Cardiac muscle cell (in vitro differentiated cells and primary cell): ENCODE results near the gene MED6. TPM values are rescaled to one million over a fixed set of nuclear protein-coding genes. Genes with fewer than 3 reads are reported as not detected.
A peak's percentile ranks its signal among the peaks of the same experiment; 100 is the strongest.

ENCODE experiments used
- DNase-seq, 2 donors: peaks; one replicate each; pipeline versions ENCODE4 v3.0.0 to v3.0.0-alpha.2; 2010 to 2017; ENCODE audit warnings: low read depth in 1 of 2, low spot score in 1 of 2
- H3K27ac ChIP-seq: fragments of 200-600 bp; sonication (generic); 2 replicates; pipeline ENCODE4 v1.5.1; 2016
- H3K27me3 ChIP-seq: fragments of 200-600 bp; sonication (generic); 2 replicates; pipeline ENCODE4 v1.6.0; 2016; ENCODE audit warnings: control low read depth
- H3K36me3 ChIP-seq: fragments of 200-600 bp; sonication (generic); 2 replicates; pipeline ENCODE4 v1.5.1; 2016; ENCODE audit warnings: control low read depth
- H3K4me1 ChIP-seq: fragments of 200-600 bp; sonication (generic); 2 replicates; pipeline ENCODE4 v1.8.1; 2017; ENCODE audit warnings: low read depth, mild to moderate bottlenecking, mixed run types
- H3K4me3 ChIP-seq: fragments of 200-600 bp; sonication (generic); 2 replicates; pipeline ENCODE4 v1.5.1; 2016; ENCODE audit warnings: mild to moderate bottlenecking
- H3K9me3 ChIP-seq: fragments of 200-600 bp; sonication (generic); 2 replicates; pipeline ENCODE4 v1.5.1; 2017; ENCODE audit warnings: low read depth, mild to moderate bottlenecking, control low read depth
- polyA plus RNA-seq: library from polyadenylated mRNA; unstranded; fragments of >200 nt; fragmentation: Nextera tagmentation; extraction: Ambion mirVana; gene quantifications from 2 replicates; pipeline ENCODE4 v1.2.1, GENCODE V29; 2016
- total RNA-seq: library from RNA; depleted of rRNA; stranded (reverse); fragments of >200 nt; gene quantifications from 2 replicates; pipeline ENCODE4 v1.2.3, GENCODE V29; 2016
- TF ChIP-seq, protein P1 (sequence below): IDR thresholded peaks from 2 replicates; pipeline ENCODE4 v1.5.1; 2012; ENCODE audit warnings: low read depth, mild to moderate bottlenecking, low read length

Gene MED6
- total and polyA plus RNA-seq, 2 experiments from 2014 or later: 26.5 to 42.8 TPM

DNA sequence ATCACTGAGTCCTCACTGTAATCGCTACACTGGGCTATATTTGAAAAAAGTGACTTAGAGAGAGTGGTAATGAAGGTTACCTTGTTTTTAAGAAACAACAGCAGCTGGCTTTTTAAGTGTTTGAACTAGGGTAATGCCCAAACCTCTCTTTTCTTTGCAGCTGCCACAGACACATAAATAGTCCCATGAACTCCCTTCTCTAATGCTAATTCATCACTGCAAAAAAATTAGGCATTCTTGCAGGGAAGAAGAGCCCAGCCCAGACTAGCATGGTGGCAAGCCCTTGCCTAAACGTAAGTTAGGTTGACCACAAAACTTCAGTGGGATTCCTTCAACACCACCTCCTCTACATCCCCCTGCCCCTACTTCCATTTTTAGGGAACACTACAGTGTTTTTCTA lies 17.9 kb upstream of the MED6 start:
- H3K36me3 ChIP-seq: no peaks in the 10 kb centered on the region
- H3K4me3 ChIP-seq: no peak overlapping the region
- DNase-seq: no peak
- no peaks in the 10 kb centered on the region for H3K27me3 ChIP-seq
- no peak overlapping the region for H3K27ac ChIP-seq
- H3K9me3 ChIP-seq: no peaks in the 10 kb centered on the region
- TF ChIP-seq, protein P1, sequence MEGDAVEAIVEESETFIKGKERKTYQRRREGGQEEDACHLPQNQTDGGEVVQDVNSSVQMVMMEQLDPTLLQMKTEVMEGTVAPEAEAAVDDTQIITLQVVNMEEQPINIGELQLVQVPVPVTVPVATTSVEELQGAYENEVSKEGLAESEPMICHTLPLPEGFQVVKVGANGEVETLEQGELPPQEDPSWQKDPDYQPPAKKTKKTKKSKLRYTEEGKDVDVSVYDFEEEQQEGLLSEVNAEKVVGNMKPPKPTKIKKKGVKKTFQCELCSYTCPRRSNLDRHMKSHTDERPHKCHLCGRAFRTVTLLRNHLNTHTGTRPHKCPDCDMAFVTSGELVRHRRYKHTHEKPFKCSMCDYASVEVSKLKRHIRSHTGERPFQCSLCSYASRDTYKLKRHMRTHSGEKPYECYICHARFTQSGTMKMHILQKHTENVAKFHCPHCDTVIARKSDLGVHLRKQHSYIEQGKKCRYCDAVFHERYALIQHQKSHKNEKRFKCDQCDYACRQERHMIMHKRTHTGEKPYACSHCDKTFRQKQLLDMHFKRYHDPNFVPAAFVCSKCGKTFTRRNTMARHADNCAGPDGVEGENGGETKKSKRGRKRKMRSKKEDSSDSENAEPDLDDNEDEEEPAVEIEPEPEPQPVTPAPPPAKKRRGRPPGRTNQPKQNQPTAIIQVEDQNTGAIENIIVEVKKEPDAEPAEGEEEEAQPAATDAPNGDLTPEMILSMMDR: no peak
- H3K4me1 ChIP-seq: peaks cover 3% of the 10 kb centered on the region

GRCh38 chr14:70616646-70617045 lies 16.2 kb upstream of the MED6 start:
- Histone ChIP-seq H3K27ac (no peak overlapping the region), H3K4me3 (no peak overlapping the region), H3K27me3 (no peaks in the 10 kb centered on the region), H3K9me3 (no peaks in the 10 kb centered on the region), H3K36me3 (no peaks in the 10 kb centered on the region), H3K4me1 (peaks cover under 1% of the 10 kb centered on the region)
- TF ChIP-seq, protein P1: no peak
- no peak for DNase-seq

DNA sequence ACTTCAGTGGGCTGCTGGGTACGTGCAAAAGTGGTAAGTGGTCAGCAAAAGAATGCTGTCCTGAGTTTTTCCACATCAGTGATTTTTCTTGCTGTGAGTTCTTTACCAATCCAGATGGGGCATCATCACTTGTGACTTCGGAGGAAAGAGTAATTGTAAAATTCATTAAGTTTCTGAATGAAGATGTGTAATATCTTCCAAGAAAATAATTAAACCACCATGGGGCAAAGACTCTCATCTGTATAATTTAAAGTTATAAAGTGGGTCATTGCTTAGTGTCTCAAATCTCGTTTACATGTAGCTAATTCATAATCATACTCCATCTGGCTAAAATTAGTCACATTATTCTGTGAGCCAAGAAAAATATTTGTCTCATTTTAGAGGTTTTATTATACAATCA lies 10.8 kb upstream of the MED6 start:
- Histone ChIP-seq H3K36me3 (no peaks in the 10 kb centered on the region), H3K4me1 (no peaks in the 10 kb centered on the region), H3K27ac (no peak overlapping the region), H3K27me3 (peaks cover 5% of the 10 kb centered on the region), H3K4me3 (no peak overlapping the region), H3K9me3 (no peaks in the 10 kb centered on the region)
- TF ChIP-seq, protein P1: no peak
- no peak for DNase-seq

DNA sequence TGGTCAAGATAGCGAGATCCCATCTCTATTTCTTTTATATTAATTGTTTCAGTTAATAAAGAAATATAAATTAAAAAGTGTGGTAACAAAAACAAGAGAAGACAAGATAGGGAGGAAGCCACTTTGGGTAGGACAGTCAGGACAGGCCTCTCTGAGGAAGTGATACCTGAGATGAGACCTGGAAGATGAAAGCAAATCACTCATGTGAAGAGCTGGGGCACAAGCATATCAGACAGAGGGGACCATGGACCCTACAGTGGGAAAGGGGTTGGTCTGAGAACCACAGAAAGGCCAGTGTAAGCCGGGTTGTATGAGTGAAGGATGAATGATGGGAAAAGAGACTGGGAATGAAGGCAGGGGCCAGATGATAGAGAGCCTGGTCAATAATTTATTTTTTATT lies 1.8 kb upstream of the MED6 start:
- H3K27me3 ChIP-seq: peaks cover 14% of the 10 kb centered on the region
- no peak for DNase-seq
- H3K4me1 ChIP-seq: peaks cover 6% of the 10 kb centered on the region
- no peaks in the 10 kb centered on the region for H3K9me3 ChIP-seq
- no peaks in the 10 kb centered on the region for H3K36me3 ChIP-seq
- H3K27ac ChIP-seq: no peak overlapping the region
- no peak overlapping the region for H3K4me3 ChIP-seq
- TF ChIP-seq, protein P1: no peak

- no peak overlapping the region for H3K27ac ChIP-seq
- no peaks in the 10 kb centered on the region for H3K9me3 ChIP-seq
- H3K4me1 ChIP-seq: peaks cover 6% of the 10 kb centered on the region
- peak overlapping the region; percentile 100 for H3K4me3 ChIP-seq
- DNase-seq: peak in 1 of 2 donors; percentile 64
- H3K27me3 ChIP-seq: peaks cover 8% of the 10 kb centered on the region
- TF ChIP-seq, protein P1: no peak
- no peaks in the 10 kb centered on the region for H3K36me3 ChIP-seq
Observed at GRCh38 chr14:70601162-70601561, 707 bp upstream of the MED6 start.

- Histone ChIP-seq H3K36me3 (peaks cover 3% of the 10 kb centered on the region), H3K4me1 (peaks cover 6% of the 10 kb centered on the region), H3K9me3 (no peaks in the 10 kb centered on the region), H3K27me3 (peaks cover 2% of the 10 kb centered on the region), H3K4me3 (peak overlapping the region; percentile 100), H3K27ac (no peak overlapping the region)
- peak in 1 of 2 donors; percentile 6 for DNase-seq
- TF ChIP-seq, protein P1: no peak
Observed at GRCh38 chr14:70599345-70599744, 1.1 kb downstream of the MED6 start.
